ENCODE results near the gene DNAJC11.

DNA sequence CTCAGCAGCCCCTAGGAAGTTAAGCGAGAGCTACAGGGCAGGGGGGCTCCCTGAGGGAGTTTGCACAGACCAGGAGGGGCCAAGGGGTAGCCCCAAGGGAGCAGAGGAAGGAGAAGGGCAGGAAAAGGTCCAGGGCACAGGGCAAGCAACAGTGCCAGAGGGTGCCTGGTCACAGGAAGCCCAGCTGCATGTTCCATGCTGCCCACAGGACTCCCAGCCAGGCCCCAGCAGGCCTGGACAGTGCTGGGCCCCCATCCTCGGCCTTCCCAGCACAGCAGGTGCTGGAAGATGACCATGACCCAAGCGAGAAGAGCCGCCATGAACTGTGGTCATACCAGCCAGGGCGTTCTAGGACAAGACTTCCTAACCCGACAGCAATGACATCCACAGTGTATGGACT, 110.0 kb downstream of the DNAJC11 start:
- TF ChIP-seq, protein P1, sequence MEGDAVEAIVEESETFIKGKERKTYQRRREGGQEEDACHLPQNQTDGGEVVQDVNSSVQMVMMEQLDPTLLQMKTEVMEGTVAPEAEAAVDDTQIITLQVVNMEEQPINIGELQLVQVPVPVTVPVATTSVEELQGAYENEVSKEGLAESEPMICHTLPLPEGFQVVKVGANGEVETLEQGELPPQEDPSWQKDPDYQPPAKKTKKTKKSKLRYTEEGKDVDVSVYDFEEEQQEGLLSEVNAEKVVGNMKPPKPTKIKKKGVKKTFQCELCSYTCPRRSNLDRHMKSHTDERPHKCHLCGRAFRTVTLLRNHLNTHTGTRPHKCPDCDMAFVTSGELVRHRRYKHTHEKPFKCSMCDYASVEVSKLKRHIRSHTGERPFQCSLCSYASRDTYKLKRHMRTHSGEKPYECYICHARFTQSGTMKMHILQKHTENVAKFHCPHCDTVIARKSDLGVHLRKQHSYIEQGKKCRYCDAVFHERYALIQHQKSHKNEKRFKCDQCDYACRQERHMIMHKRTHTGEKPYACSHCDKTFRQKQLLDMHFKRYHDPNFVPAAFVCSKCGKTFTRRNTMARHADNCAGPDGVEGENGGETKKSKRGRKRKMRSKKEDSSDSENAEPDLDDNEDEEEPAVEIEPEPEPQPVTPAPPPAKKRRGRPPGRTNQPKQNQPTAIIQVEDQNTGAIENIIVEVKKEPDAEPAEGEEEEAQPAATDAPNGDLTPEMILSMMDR (IDR thresholded peaks at IDR 0.05 in 8 of 11, conservative IDR thresholded peaks at IDR 0.05 in 3 of 11) = no peak
- TF ChIP-seq POLR2A (IDR thresholded peaks at IDR 0.05) = no peak
- peak in 2 of 3 donors; percentile 6 to 58 for TF ChIP-seq POLR2AphosphoS5 (IDR thresholded peaks at IDR 0.05)
